GM18951 (cell line): ENCODE results near the gene PABPC1L.

Experiments used
- POLR2A ChIP-seq: IDR thresholded peaks from 4 replicates; pipeline ENCODE4 v1.6.1; 2011; ENCODE audit warnings: mild to moderate bottlenecking; ENCODE audit not compliant: insufficient read length, insufficient read depth; ENCODE audit errors: extremely low read depth
- in situ Hi-C: fragments of 300-500 bp; cut with MboI; formaldehyde crosslinking; loops from one replicate; pipeline ENCODE4 v1.12.0; 2022; ENCODE audit warnings: low sequenced_read_pairs, mixed read lengths, inconsistent platforms; ENCODE audit not compliant: unreplicated experiment

PABPC1L gene

GRCh38 chr20:44941120-44941691, 31.3 kb downstream of the PABPC1L start:
- in situ Hi-C loops, result no loop called here
- TF ChIP-seq POLR2A, result no peak

- no peak for TF ChIP-seq POLR2A
- in situ Hi-C loops, result no loop called here
Observed at GRCh38 chr20:44942264-44942973, 32.6 kb downstream of the PABPC1L start.

GRCh38 chr20:44943828-44944227, 34.0 kb downstream of the PABPC1L start:
- TF ChIP-seq POLR2A, result no peak
- in situ Hi-C loops, result no loop called here

DNA sequence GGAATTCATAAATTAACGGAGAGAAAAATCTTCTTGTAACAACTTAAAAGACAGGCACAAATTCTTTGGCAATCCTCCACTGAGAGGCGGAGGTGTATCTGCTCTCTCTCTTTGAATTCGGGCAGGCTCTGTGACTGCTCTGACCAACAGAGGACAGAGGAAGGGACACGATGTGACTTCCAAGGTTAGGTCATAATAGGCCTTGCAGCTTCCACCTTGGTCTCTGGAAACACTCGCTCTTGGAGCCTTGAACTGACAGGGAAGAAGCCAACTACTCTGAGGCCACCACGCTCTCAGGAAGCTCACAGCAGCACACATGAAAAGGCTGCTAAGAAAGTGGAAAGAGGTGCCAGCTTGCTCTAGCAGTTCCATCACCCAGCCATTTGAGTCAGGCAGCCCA, 35.4 kb downstream of the PABPC1L start:
- in situ Hi-C loops, result no loop called here
- no peak for TF ChIP-seq POLR2A

DNA sequence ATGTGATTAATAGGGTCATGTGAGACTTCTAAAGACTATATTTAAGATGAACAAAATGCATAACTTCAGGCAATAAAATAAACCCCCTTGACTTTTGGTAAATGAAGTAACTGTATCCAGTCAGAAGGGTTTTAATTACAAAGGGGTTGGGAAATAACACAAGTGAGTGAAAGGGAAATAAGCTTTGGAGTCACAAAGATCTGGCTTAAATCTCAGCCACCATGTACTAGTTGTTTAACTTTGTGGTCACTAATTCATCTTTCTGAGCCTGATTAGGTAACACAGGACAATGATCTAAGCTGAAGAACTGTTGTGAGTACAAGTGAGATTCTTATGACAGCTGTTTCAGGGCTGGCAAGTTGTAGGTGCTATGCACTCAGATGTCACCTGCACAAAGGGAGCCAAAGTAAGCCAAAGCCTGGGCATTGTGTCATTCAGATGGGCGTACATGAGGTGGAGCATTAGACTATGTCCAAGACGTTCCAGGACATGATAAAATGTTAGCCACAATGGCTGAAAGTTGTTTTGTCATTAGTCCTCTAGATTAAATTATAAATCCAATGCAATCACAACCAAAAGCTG, 36.5 kb downstream of the PABPC1L start:
- TF ChIP-seq POLR2A, result no peak
- in situ Hi-C loops, result no loop called here

DNA sequence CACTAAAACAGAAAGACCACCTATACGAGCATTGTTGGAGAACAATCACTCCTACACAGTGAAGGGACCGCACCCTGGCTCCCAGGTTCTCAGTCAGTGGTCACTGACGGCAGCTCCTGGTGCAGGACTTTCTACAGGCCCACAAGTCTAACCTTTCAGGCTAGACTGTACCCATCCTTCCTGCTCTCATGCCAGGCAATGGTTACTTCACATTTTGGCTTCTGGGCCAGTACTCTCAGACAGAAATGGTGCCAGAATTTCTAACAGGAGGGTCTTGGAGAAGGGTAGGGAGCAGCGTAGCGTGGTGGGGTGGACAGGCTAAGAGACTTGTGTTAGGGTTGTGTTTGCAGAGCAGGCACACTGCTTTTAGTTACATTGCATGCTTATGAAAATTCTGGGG, 38.2 kb downstream of the PABPC1L start:
- in situ Hi-C loops, result no loop called here
- TF ChIP-seq POLR2A, result no peak

DNA sequence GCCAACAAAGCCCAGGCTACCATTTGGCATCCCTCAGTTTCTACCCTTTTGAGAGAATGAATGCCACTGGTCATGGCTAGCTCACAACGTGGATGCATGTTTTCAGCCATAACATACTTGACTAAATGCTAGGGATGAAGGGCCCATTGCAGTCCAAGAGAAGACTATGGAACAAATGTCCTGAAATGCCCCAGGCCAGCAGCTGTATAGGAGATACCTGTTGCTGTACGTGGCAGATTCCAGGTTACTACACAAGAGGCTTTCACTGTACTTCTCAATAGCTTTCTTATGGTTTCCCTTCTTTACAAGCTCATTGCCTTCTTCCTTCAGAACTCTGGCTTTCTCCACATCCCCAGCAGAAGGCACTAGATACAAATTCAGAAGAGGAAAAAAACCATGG, 38.7 kb downstream of the PABPC1L start:
- in situ Hi-C loops, result no loop called here
- TF ChIP-seq POLR2A, result no peak

- TF ChIP-seq POLR2A, result no peak
- in situ Hi-C loops, result no loop called here
Observed at GRCh38 chr20:44950368-44950767, 40.5 kb downstream of the PABPC1L start.

- no peak for TF ChIP-seq POLR2A
- in situ Hi-C loops, result no loop called here
Observed at GRCh38 chr20:44952731-44953130, 42.9 kb downstream of the PABPC1L start.

GRCh38 chr20:44954211-44954610, 44.4 kb downstream of the PABPC1L start:
- in situ Hi-C loops, result no loop called here
- no peak for TF ChIP-seq POLR2A

- in situ Hi-C loops, result no loop called here
- no peak for TF ChIP-seq POLR2A
Observed at GRCh38 chr20:44955270-44955669, 45.4 kb downstream of the PABPC1L start.

GRCh38 chr20:44956410-44956809, 46.5 kb downstream of the PABPC1L start:
- in situ Hi-C loops, result no loop called here
- no peak for TF ChIP-seq POLR2A

DNA sequence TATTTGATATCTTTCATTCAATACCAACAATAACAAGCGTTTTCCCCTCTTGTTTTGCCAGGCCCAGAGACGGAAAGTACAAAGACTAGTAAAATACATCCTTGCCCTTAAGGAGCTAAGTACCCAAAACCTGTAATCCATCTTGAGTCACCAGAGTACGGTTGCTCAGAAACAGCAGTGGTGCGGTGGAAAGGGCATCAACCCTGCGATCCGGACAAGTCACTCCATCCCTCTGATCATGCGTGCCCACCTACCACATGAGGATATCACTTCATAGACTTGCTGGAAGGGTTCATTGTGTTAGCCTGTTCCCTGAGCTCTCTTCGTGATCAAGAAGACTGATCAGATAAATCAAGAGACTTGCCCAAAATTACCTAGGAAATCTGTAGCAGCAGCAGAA, 48.4 kb downstream of the PABPC1L start:
- no peak for TF ChIP-seq POLR2A
- in situ Hi-C loops, result no loop called here

DNA sequence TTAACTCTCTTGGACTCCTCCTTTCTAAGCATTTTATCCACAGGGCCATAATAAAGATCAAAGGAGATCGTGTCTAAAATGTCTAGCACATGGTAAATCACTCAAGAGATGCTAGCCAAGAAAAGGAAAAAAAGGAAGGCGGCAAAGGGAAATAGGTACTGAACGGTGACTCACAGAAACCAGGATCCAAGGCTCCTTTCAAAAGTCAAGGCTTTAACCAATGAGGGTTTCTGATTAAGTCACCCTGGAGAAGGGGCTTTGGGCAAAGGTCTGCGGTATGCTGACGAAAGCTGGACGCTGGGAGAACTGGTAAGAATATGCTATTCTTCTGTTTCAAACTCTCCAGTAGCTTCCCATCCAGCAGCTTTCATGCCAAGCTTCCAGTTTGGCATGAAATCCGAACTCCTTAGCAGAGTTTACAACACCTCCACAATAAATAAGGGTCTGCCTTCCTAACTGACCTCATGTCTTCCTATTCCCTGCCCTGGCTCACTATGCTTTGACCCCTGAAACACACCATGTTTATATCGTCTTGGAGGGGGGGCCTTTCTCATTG, 49.3 kb downstream of the PABPC1L start:
- TF ChIP-seq POLR2A, result no peak
- in situ Hi-C loops, result no loop called here
